SK-MEL-5 (cell line): ENCODE measurements around the gene WSCD1. TPM values are rescaled to one million over a fixed set of nuclear protein-coding genes. Genes with fewer than 3 reads are reported as not detected.

Source experiments
- DNase-seq: peaks from one replicate; pipeline ENCODE4 v3.0.0-alpha.2; 2016; ENCODE audit warnings: low read depth, low spot score
- in situ Hi-C: cut with HindIII; loops from 2 replicates; pipeline ENCODE4 v1.10.0; 2016; ENCODE audit warnings: low sequenced_read_pairs, high pct_unique_total_duplicates, low pct_unique_long_range_greater_than_20kb
- total RNA-seq: library from RNA; depleted of rRNA; stranded (reverse); fragments of >200 nt; shearing (Covaris generic); gene quantifications from 2 replicates; pipeline ENCODE4 v1.2.3, GENCODE V29; 2014

The WSCD1 gene
- total RNA-seq, 1 experiment from 2014 or later = 0.66 TPM

- DNase-seq = no peak
- in situ Hi-C loops = no loop called here
Measured at GRCh38 chr17:6078458-6078871, 8.3 kb downstream of the WSCD1 start.

DNA sequence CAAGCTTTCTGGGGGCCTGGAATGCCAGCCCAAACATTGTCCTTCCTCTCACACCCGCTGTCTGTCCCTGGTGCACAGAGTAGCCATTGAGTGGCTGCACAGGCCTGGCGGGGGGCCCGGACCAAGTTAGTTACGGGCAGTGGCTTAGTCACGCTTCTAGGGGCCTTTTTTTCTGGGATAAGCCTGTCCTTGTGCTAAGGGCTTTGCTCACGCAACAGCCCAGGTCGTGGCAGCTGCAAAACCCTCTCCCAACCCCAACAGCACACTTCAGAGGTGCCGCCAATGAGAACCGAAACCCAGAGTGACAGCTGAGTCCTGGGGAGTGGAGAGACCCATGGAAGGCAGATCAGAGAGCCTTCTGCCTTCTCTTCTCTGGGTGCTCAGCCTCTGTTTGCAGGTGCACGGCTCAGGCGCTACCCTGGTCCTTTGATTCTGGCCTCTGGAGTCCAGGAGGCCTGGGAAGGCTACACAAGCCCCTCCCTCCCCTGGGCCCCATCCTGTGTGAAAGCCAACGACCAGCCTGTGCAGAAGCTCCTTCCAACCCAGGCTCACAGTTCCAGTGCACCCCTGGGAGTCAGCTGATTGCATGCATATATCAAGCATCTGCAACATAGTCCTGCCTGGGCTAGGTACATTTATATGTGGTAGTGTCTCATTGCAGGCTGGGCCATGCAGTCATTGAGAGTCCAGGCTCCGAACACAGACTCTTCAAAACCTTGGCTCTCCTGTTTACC, 9.1 kb downstream of the WSCD1 start:
- peak; percentile 5 for DNase-seq
- in situ Hi-C loops = no loop called here

GRCh38 chr17:6079960-6080359, 9.8 kb downstream of the WSCD1 start:
- in situ Hi-C loops = no loop called here
- DNase-seq = no peak

GRCh38 chr17:6080711-6081430, 10.7 kb downstream of the WSCD1 start:
- in situ Hi-C loops = no loop called here
- DNase-seq = no peak

GRCh38 chr17:6082335-6082734, 12.2 kb downstream of the WSCD1 start:
- in situ Hi-C loops = no loop called here
- no peak for DNase-seq

DNA sequence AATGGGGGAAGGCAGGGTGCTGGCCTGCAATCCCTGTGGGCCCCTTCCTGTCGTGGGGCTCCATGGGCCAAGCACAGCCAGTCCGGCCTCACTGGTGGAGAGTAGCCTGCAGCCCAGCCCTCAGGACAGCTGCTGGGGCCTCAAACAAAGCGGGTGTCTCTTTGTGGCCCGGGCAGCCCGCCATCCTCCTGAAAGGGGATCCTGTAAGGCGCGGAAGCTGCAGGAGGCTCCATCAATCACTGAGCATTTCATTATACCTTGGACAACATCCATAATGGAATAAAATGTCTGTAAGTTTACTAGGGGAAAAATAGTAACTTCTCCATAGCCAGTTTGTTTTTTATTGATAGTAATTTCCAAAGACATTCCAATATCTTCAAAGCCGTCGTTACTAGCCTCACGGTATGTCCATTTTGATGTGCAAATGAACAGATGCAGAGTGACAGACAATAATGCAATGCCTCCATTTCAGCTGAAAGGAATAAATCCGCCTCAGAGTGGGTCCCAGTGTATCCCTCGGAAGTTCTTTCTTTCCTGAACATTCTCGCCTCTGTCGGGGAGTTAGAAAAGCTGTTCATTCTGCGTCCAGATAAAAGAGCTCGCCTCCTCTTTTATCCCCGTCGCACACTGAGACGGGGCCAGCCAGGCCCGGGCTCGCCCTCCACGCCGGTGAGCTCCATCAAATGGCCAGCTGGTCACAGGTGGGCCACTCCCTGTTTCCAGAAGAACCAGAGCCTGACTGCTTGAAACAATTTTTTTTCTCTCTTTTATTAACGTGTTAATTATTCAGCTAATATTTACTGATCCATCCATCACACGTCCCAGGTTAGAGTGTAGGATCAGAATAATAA, 14.4 kb downstream of the WSCD1 start:
- in situ Hi-C loops = no loop called here
- no peak for DNase-seq

- in situ Hi-C loops = no loop called here
- peak; percentile 27 for DNase-seq
Measured at GRCh38 chr17:6085812-6086211, 15.6 kb downstream of the WSCD1 start.

DNA sequence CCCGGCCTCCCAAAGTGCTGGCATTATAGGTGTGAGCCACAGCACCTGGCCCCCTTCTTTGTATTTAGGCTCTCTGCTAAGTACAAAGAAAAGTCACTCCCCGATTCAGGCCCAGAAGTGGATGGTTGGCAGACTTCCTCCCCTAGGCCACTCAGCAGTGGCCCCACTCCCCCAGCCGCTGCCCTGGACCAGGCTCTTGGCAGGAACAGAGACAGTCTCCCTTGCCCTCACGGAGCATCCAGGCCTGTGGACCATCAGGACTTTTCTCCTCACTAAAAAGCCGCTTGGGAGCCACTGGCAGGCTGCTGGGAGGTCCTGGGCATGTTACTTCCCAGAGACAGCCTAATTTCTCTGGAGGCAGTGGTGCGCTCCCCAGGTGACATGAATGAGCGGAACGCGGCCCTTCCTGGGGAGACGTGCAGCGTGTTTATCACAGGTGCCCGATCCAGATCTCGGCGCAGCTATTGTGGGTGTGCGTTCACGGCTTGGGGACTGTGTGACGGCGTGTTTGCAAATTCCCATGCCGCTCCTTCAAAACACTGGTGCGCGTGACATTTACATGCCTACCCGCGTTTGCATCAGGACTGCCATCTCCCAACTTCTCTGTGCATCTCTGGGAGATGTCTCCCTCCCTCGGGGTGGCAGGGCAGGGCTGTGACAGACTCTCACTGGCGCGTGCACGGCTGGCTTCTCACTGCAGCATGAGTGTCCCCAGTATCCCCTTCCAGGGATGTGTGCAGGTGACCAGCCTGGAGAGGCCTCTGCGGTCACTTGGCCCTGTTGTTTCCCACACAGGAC, 16.6 kb downstream of the WSCD1 start:
- in situ Hi-C loops = no loop called here

DNA sequence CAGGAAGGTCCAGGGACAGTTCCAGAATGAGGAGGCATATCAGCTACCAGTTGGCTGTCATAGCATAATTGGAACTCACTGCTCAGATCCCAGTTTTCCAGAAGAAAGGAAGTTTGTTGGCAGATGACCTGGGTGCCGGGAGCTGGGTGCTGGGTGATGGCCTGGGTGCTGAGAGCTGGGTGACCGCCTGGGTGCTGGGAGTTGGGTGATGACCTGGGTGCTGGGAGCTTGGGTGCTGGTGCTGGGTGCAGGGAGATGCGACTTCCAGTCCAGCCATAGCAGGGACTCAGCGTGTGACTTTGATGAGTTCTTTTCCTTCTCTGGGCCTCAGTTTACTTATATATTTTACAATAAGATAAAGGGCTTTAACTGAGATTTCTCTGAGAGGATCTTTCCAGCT, 18.0 kb downstream of the WSCD1 start:
- no peak for DNase-seq
- in situ Hi-C loops = no loop called here

More for the DNA sequence above, 16.6 kb downstream of the WSCD1 start:
- DNase-seq = no peak

- no peak for DNase-seq
- in situ Hi-C loops = no loop called here
Measured at GRCh38 chr17:6090253-6090652, 20.1 kb downstream of the WSCD1 start.

DNA sequence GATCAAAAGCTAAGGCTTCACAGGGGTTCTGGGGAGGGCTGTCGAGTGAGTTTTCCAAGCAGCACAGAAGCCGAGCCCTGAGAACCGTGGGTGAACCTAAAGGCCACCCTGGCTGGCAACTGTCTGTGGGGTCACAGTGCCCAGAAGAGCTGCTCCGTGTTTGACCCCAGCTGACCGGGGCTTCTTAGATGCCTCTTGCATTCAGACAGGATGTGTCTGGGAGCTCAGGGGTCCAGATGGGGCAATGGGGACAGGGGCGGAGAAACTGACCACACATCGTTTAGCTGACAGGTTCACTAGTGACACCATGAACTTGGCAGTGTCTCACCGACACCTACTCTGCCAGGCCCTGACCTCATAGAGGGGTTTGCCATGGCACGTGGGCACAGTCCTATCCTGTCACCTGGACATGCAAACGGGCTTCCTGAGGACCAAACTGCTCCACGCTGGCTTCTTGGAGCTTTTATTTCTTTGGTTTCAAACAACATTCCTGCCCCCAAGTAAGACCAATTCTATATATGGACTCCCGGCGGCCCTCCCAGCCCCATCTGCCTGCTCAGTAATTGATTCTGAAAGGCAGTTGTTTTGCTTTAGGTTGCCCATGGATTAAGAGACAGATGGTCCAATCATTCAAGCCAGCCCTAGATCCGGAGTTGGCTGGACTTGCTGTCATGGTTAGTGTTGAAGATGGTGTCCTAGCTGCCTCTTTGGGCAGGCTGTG, 22.2 kb downstream of the WSCD1 start:
- DNase-seq = no peak
- in situ Hi-C loops = no loop called here

GRCh38 chr17:6092903-6093468, 22.8 kb downstream of the WSCD1 start:
- no peak for DNase-seq
- in situ Hi-C loops = no loop called here

GRCh38 chr17:6094453-6094852, 24.3 kb downstream of the WSCD1 start:
- in situ Hi-C loops = no loop called here
- no peak for DNase-seq

GRCh38 chr17:6094926-6095325, 24.7 kb downstream of the WSCD1 start:
- in situ Hi-C loops = no loop called here
- DNase-seq = no peak

- in situ Hi-C loops = no loop called here
- no peak for DNase-seq
Measured at GRCh38 chr17:6095501-6095900, 25.3 kb downstream of the WSCD1 start.

DNA sequence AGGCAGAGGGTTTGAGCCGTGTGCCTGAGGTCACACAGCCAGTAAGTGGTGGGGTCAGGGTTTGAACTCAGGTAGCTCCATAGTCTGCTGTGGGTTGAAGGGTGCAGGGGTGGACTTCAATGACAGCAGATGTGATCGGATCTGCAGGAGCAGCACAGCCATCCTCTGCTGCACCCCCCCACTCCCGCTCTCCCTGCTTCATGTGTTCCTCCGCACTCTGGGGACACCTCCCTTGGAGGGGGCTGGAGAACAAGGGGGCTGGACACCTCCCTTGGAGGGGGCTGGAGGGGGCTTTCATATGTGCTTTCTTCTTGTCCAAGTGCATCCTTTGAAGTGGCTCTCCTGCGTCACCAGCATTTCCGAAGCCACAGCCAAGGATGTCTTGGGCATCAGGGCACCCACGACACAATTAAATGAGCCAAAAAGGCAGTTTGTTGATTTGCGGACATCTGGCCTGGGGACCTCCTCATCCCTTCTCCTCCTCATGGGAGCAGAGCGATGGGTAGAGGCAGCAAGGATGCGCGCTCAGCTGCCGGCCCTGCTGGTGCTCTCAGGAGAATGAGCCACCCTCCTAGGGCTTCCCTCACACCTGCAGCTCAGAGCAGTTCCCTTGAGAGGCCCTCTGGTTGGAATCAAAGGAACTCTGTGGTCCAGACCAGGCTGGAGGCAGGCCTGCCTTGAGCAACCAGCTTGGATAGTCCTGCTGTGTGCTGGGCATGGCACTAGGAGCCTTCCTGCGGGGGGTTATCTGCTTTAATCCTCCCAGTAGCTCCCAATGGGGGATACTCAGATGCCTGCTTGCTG, 26.2 kb downstream of the WSCD1 start:
- DNase-seq = no peak
- in situ Hi-C loops = no loop called here
